ENCODE data around the gene CCDC197. TPM values are rescaled to one million over a fixed set of nuclear protein-coding genes. Genes with fewer than 3 reads are reported as not detected.
A peak's percentile ranks its signal among the peaks of the same experiment; 100 is the strongest.

The CCDC197 gene
- total RNA-seq, 1 donor from 2014 or later: 0.74 TPM

GRCh38 chr14:93994919-93995682 lies 2.0 kb upstream of the CCDC197 start:
- intact Hi-C loops (cut with micrococcal nuclease): no loop called here
- peak; percentile 58 for ATAC-seq
- peak; percentile 55 for DNase-seq

DNA sequence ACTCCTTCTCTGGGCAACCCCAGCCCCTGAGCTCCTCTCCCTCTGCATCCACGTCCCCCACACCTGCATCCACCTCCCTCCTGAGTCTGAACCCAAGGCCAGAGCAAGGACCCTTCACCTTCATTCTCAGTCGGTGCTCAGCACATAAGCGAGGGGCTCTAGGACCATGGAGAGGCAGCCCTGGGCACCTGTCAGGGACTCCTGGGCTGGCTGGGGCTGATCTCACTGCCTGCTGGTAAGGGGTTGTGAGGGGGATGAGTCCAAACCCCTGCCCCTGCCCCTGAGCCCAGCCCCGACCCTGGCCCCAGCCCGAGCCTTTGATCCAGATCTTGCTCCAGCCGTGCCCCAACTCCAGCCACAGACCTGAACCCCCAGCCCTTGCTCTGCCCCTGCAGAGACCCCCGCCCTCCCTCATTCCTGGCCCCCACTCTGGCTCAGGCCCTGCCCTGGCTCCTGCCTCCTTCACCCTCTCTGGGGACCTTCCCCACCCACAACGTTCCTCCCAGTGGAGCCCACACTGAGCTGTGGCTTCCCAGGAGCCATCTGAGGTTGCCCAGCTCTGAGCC lies 888 bp upstream of the CCDC197 start:
- intact Hi-C loops (cut with micrococcal nuclease): no loop called here
- ATAC-seq (peak; percentile 3), DNase-seq (no peak)

- DNase-seq (no peak), ATAC-seq (no peak)
- intact Hi-C loops (cut with micrococcal nuclease): no loop called here
Observed at GRCh38 chr14:93997916-93998870, 1.1 kb downstream of the CCDC197 start.

DNA sequence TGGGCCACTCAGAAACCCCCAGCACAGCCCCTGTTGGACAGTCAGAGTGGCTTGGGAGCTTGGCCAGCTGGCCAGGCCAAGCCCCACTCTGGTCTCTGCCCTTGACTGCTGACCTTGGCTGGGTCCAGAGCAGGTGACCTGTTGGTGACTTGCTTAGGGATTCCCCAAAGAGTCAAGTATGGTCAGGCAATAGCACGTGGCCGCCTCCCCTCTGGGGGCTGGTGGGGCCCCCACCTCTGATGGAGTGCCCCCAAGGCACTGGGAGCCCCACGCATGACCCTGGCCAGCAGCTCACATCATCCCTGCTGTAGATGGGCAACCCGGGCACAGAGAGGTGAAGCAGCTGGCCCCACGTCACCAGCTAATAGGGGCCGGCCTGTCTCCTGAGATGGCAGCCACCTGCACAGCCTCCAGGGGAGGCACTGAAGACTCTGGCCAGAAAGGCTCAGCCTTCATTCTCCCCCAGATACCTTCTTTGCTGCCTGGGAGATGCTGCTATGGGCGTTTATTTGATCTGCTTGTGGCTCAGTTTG lies 1.8 kb downstream of the CCDC197 start:
- no peak for DNase-seq
- intact Hi-C loops (cut with micrococcal nuclease): no loop called here

GRCh38 chr14:93999573-93999972 lies 2.5 kb downstream of the CCDC197 start:
- no peak for DNase-seq
- intact Hi-C loops (cut with micrococcal nuclease): no loop called here

More for the DNA sequence above, 1.8 kb downstream of the CCDC197 start:
- ATAC-seq: peak; percentile 15

GRCh38 chr14:94000267-94000666 lies 3.2 kb downstream of the CCDC197 start:
- intact Hi-C loops (cut with micrococcal nuclease): loop anchor here (10.0 kb wide), 1 partner anchor 55 kb away; no protein-coding TSS in a partner anchor
- no peak for DNase-seq
- no peak for ATAC-seq

More at GRCh38 chr14:93999573-93999972, 2.5 kb downstream of the CCDC197 start:
- no peak for ATAC-seq

DNA sequence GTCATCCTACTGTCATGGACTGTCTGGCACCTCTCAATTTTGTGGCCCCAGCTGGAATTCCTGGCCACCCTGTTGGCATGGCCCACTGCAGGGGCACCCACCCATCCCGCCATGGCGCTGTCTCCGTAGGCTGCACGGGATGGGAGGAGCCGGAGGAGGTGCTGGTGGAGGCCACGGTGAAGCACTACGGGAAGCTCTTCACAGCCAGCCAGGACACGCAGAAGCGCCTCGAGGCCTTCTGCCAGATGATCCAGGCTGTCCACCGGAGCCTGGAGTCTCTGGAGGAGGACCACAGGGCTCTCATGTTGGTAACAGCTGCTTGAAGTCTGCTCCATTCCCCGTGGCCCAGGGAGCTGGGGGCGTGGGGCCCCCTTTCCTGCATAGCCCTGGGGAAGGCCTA lies 3.9 kb downstream of the CCDC197 start:
- DNase-seq: no peak
- intact Hi-C loops (cut with micrococcal nuclease): loop anchor here (10.0 kb wide), 1 partner anchor 56 kb away; no protein-coding TSS in a partner anchor
- ATAC-seq: no peak

GRCh38 chr14:94001501-94002396 lies 4.6 kb downstream of the CCDC197 start:
- peak; percentile 61 for DNase-seq
- intact Hi-C loops (cut with micrococcal nuclease): loop anchor here (10.0 kb wide), 1 partner anchor 57 kb away; no protein-coding TSS in a partner anchor
- ATAC-seq: peak; percentile 80

DNA sequence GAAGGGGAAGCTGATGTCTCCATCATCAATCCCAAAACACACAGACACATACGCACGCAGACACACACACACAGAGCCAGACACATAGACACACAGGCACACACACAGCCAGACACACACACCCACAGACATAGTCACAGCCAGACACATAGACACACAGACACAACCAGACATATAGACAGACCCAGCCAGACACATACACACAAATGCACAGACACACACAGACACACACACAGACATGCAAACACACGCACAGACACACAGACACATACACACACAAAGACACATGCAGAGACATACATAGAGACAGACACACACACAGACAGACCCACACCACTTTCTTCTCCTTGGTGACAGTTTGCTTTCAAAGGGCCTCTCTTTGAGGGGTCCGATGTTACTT lies 6.3 kb downstream of the CCDC197 start:
- ATAC-seq (no peak), DNase-seq (no peak)
- intact Hi-C loops (cut with micrococcal nuclease): loop anchor here (10.0 kb wide), 1 partner anchor 59 kb away; no protein-coding TSS in a partner anchor

GRCh38 chr14:94004015-94004414 lies 6.9 kb downstream of the CCDC197 start:
- intact Hi-C loops (cut with micrococcal nuclease): loop anchor here (10.0 kb wide), 1 partner anchor 59 kb away; no protein-coding TSS in a partner anchor
- ATAC-seq (no peak), DNase-seq (no peak)

- intact Hi-C loops (cut with micrococcal nuclease): loop anchor here (10.0 kb wide), 1 partner anchor 61 kb away; no protein-coding TSS in a partner anchor
- ATAC-seq: no peak
- DNase-seq: no peak
Observed at GRCh38 chr14:94005324-94006073, 8.4 kb downstream of the CCDC197 start.

- no peak for DNase-seq
- intact Hi-C loops (cut with micrococcal nuclease): loop anchor here (10.0 kb wide), 1 partner anchor 63 kb away; no protein-coding TSS in a partner anchor
- no peak for ATAC-seq
Observed at GRCh38 chr14:94008234-94008633, 11.1 kb downstream of the CCDC197 start.

- intact Hi-C loops (cut with micrococcal nuclease): loop anchor here (10.0 kb wide), 1 partner anchor 65 kb away; no protein-coding TSS in a partner anchor
- DNase-seq (no peak), ATAC-seq (peak; percentile 43)
Observed at GRCh38 chr14:94009767-94010166, 12.7 kb downstream of the CCDC197 start.

GRCh38 chr14:94010625-94011024 lies 13.5 kb downstream of the CCDC197 start:
- DNase-seq: no peak
- intact Hi-C loops (cut with micrococcal nuclease): no loop called here
- no peak for ATAC-seq

GRCh38 chr14:94011795-94012194 lies 14.7 kb downstream of the CCDC197 start:
- ATAC-seq: no peak
- intact Hi-C loops (cut with micrococcal nuclease): no loop called here
- no peak for DNase-seq

GRCh38 chr14:94014382-94014781 lies 17.3 kb downstream of the CCDC197 start:
- DNase-seq: no peak
- intact Hi-C loops (cut with micrococcal nuclease): no loop called here
- no peak for ATAC-seq

DNA sequence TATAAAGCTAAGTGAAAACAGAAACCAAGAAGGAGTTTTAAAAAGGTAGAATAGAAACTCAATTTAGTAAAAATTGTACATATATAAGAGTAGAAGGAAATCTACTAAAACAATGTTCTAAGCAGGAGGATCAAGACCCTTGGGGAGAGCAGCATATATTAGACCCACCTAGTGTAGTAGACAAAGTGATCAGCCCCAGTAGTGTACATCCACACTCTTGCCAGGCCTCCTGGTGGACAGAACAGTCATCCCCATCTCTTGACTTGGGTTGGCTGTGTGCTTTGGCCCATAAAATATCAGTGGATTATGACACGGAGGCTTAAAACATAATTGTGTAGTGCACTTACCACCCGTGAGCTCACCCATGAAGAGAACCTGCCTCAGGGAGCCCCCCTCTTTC lies 18.1 kb downstream of the CCDC197 start:
- ATAC-seq: no peak
- no peak for DNase-seq
- intact Hi-C loops (cut with micrococcal nuclease): no loop called here

Data from left ventricle myocardium superior (tissue), 1 donor.